Sigmoid colon (tissue), 7 donors: ENCODE results near the gene OLFML3. TPM values are rescaled to one million over a fixed set of nuclear protein-coding genes. Genes with fewer than 3 reads are reported as not detected.

Experiments
- DNase-seq: peaks from one replicate; pipeline ENCODE4 v3.0.0-alpha.2; 2019
- H3K27ac ChIP-seq, 4 donors: fragments of 200-600 bp; sonication (generic); one replicate each; pipeline ENCODE4 v1.5.1; 2016 to 2019; ENCODE audit warnings: mild to moderate bottlenecking in 1 of 4
- H3K27me3 ChIP-seq, 3 donors: fragments of 200-600 bp; sonication (generic); one replicate each; pipeline ENCODE4 v1.5.1; 2019; ENCODE audit warnings: mild to moderate bottlenecking in 1 of 3
- H3K36me3 ChIP-seq, 4 donors: fragments of 200-600 bp; sonication (generic); one replicate each; pipeline ENCODE4 v1.5.1; 2016 to 2019
- H3K4me1 ChIP-seq, 4 donors: fragments of 200-600 bp; sonication (generic); one replicate each; pipeline ENCODE4 v1.5.1; 2017 to 2019
- H3K4me3 ChIP-seq, 4 donors: fragments of 200-600 bp; sonication (generic); one replicate each; pipeline ENCODE4 v1.5.1; 2017 to 2019; ENCODE audit warnings: mild to moderate bottlenecking in 2 of 4, moderate library complexity in 1 of 4
- H3K9me3 ChIP-seq, 4 donors: fragments of 200-600 bp in 3 of 4; sonication (generic) in 3 of 4; one replicate each; pipeline versions ENCODE4 v1.5.1 to v1.6.1; 2013 to 2019
- CTCF ChIP-seq, 4 experiments: fragments of 450-650 bp in 3 of 4; fragments of 200-600 bp in 1 of 4; IDR thresholded peaks; one replicate each; pipeline ENCODE4 v1.5.1; 2016 to 2019; ENCODE audit warnings: antibody characterized with exemption in 4 of 4, mild to moderate bottlenecking in 3 of 4, moderate library complexity in 2 of 4
- EP300 ChIP-seq, 4 donors: sonication (generic); formaldehyde crosslinking; IDR thresholded peaks; one replicate each; pipeline ENCODE4 v1.6.1; 2017; ENCODE audit warnings: antibody characterized with exemption in 4 of 4
- POLR2A ChIP-seq, 2 donors: fragments of 450-650 bp; IDR thresholded peaks; one replicate each; pipeline ENCODE4 v1.6.1; 2016; ENCODE audit warnings: antibody characterized with exemption in 2 of 2, mild to moderate bottlenecking in 2 of 2, moderate library complexity in 2 of 2
- POLR2AphosphoS5 ChIP-seq, 4 donors: sonication (generic); formaldehyde crosslinking; IDR thresholded peaks; one replicate each; pipeline ENCODE4 v1.6.1; 2017; ENCODE audit warnings: antibody characterized with exemption in 4 of 4
- WGBS, 2 donors: extraction: QIAGEN DNeasy Blood & Tissue Kit; methylation state at CpG; one replicate each; pipeline ENCODE4 v1.1.7; 2013; 5-methylcytosine and 5-hydroxymethylcytosine counted together
- intact Hi-C: fragments of 100-400 bp; cut with DNase I; formaldehyde crosslinking; loops from one replicate; pipeline ENCODE4 v1.15.1; 2023
- polyA plus RNA-seq, 3 donors: library from polyadenylated mRNA; stranded (reverse); fragments of 200-250 nt; gene quantifications; one replicate each; pipeline ENCODE4 v1.2.3, GENCODE V29; 2013
- total RNA-seq, 4 donors: library from RNA; depleted of rRNA; stranded (reverse); fragments of >200 nt; gene quantifications; one replicate each; pipeline ENCODE4 v1.1.0, GENCODE V29; 2016
- donor health status: healthy with polysubstance abuse.
- donor health status: Bipolar disorder and iron deficiency.
- donor health status: healthy.

OLFML3 gene
- total and polyA plus RNA-seq, 7 donors: 14.1 to 149 (median 94.0) TPM

DNA sequence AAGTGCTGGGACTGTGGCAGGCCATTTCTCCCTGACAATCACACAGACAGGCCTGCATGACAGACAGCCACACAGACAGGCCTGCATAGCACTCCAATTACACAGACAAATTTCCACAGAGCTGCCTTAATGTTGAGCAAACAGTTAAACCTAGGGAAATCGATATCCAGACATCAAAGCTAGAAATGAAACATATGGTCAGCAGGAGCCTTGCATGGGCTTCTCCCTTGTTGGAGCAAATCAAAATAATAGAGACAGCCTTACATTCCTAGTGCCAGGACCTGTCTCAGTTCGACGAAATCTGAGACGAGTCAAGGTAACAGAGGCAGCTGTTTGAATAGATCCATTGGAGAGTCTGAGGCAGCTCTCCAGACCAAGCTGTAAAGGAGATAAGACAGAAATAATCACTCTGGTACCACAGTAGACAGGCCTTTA is 42.4 kb downstream of the OLFML3 start:
- Histone ChIP-seq H3K4me1 (no peaks in the 10 kb centered on the region), H3K9me3 (no peaks in the 10 kb centered on the region), H3K27ac (no peak overlapping the region), H3K27me3 (no peaks in the 10 kb centered on the region), H3K4me3 (no peak overlapping the region), H3K36me3 (no peaks in the 10 kb centered on the region)
- TF ChIP-seq POLR2A (IDR thresholded peaks at IDR 0.05) (no peak), POLR2AphosphoS5 (IDR thresholded peaks at IDR 0.05) (no peak), CTCF (IDR thresholded peaks at IDR 0.05) (no peak), EP300 (IDR thresholded peaks at IDR 0.05) (no peak)
- intact Hi-C loops: no loop called here
- DNase-seq: no peak
- WGBS, 2 donors: 72 to 77% methylated on average over 4 of the region's 4 CpGs

DNA sequence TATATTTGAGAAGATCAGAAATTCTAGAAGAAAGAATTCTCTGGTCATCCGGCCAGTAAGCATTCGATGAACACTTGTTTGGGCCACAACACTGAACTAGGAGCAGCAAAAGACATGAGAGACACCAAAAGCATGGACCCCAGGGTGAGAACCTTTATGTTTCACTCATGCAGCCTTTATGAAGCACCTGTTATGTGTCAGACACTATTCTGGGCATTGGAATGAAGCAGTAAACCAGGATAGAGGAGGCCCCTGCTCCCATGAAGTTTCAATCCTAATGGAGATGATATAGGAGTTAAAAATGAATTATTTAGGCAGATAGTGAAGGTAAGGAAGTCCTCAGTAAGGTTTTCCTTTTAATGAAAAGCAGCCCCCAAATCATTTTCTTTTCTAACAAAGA is 43.6 kb downstream of the OLFML3 start:
- WGBS, 2 donors: 96 to 97% methylated on average over 2 of the region's 2 CpGs
- Histone ChIP-seq H3K9me3 (no peaks in the 10 kb centered on the region), H3K27ac (no peak overlapping the region), H3K4me1 (no peaks in the 10 kb centered on the region), H3K36me3 (no peaks in the 10 kb centered on the region), H3K27me3 (no peaks in the 10 kb centered on the region), H3K4me3 (no peak overlapping the region)
- TF ChIP-seq POLR2A (IDR thresholded peaks at IDR 0.05) (no peak), CTCF (IDR thresholded peaks at IDR 0.05) (no peak), POLR2AphosphoS5 (IDR thresholded peaks at IDR 0.05) (no peak), EP300 (IDR thresholded peaks at IDR 0.05) (no peak)
- DNase-seq: no peak
- intact Hi-C loops: no loop called here

- Histone ChIP-seq H3K4me3 (no peak overlapping the region), H3K27me3 (no peaks in the 10 kb centered on the region), H3K27ac (no peak overlapping the region), H3K4me1 (no peaks in the 10 kb centered on the region), H3K36me3 (no peaks in the 10 kb centered on the region), H3K9me3 (no peaks in the 10 kb centered on the region)
- TF ChIP-seq POLR2AphosphoS5 (IDR thresholded peaks at IDR 0.05): no peak
- TF ChIP-seq POLR2A (IDR thresholded peaks at IDR 0.05): no peak
- TF ChIP-seq EP300 (IDR thresholded peaks at IDR 0.05): no peak
- no peak for TF ChIP-seq CTCF (IDR thresholded peaks at IDR 0.05)
- intact Hi-C loops: no loop called here
- DNase-seq: no peak
- WGBS, 2 donors: 90 to 91% methylated on average over 6 of the region's 6 CpGs
These were observed 44.1 kb downstream of the OLFML3 start for GRCh38 chr1:114023377-114023776.

DNA sequence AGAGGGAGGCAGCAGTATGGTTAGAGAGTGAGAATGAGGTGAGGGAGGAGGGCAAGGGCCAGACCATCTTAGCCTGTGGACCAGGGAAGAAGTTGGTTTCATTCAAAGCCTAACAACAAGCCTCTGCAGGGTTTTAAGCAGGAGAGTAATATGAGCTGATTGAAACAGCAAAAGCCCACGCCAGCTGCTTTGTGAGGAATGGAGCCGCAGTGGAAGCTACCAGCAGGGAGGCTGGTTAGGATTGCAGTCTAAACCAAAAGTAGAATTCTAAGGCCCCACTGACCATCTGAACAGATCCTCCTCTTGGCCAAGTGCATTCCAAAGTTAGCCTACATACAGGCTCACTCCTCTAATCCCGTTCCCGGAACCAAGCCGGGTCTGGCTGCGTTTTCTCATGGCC is 44.8 kb downstream of the OLFML3 start:
- TF ChIP-seq EP300 (IDR thresholded peaks at IDR 0.05) (no peak), POLR2AphosphoS5 (IDR thresholded peaks at IDR 0.05) (no peak), POLR2A (IDR thresholded peaks at IDR 0.05) (no peak), CTCF (IDR thresholded peaks at IDR 0.05) (no peak)
- Histone ChIP-seq H3K36me3 (no peaks in the 10 kb centered on the region), H3K4me3 (no peak overlapping the region), H3K27me3 (no peaks in the 10 kb centered on the region), H3K4me1 (no peaks in the 10 kb centered on the region), H3K9me3 (no peaks in the 10 kb centered on the region), H3K27ac (no peak overlapping the region)
- no peak for DNase-seq
- intact Hi-C loops: no loop called here
- WGBS, 2 donors: 94 to 96% methylated on average over 6 of the region's 6 CpGs
